HG03469 (cell line): ENCODE data around the gene CIDEB.
"Not testable (repeated sequence)": the region's sequence is repeated elsewhere in the genome, so short reads cannot be mapped to it uniquely, and the experiment has no call there.

Experiments
- ATAC-seq: cut with Tn5 transposase; IDR thresholded peaks from one replicate; pipeline ENCODE4 v1.9.1; 2021; ENCODE audit warnings: mild to moderate bottlenecking, moderate library complexity, moderate number of reproducible peaks; ENCODE audit not compliant: unreplicated experiment

CIDEB gene

GRCh38 chr14:24332268-24332993 is 24.7 kb upstream of the CIDEB start:
- peak; percentile 39 for ATAC-seq

- ATAC-seq: no peak
These were observed 24.0 kb upstream of the CIDEB start for GRCh38 chr14:24331731-24332267.

- ATAC-seq: no peak
These were observed 23.3 kb upstream of the CIDEB start for GRCh38 chr14:24330973-24331674.

- no peak for ATAC-seq
These were observed 22.0 kb upstream of the CIDEB start for GRCh38 chr14:24329736-24330135.

- no peak for ATAC-seq
These were observed 21.4 kb upstream of the CIDEB start for GRCh38 chr14:24329073-24329663.

GRCh38 chr14:24327914-24328313 is 20.1 kb upstream of the CIDEB start:
- not testable (repeated sequence) for ATAC-seq

GRCh38 chr14:24327303-24327702 is 19.5 kb upstream of the CIDEB start:
- ATAC-seq: no peak

GRCh38 chr14:24325963-24326362 is 18.2 kb upstream of the CIDEB start:
- no peak for ATAC-seq

GRCh38 chr14:24325041-24325530 is 17.3 kb upstream of the CIDEB start:
- no peak for ATAC-seq

- ATAC-seq: no peak
These were observed 16.2 kb upstream of the CIDEB start for GRCh38 chr14:24324024-24324423.

GRCh38 chr14:24323341-24323740 is 15.6 kb upstream of the CIDEB start:
- no peak for ATAC-seq

- no peak for ATAC-seq
These were observed 14.9 kb upstream of the CIDEB start for GRCh38 chr14:24322672-24323071.

GRCh38 chr14:24321212-24321975 is 13.6 kb upstream of the CIDEB start:
- ATAC-seq: no peak

- ATAC-seq: no peak
These were observed 9.6 kb upstream of the CIDEB start for GRCh38 chr14:24317141-24317928.

- ATAC-seq: no peak
These were observed 8.8 kb upstream of the CIDEB start for GRCh38 chr14:24316597-24316950.

GRCh38 chr14:24315807-24316596 is 8.2 kb upstream of the CIDEB start:
- no peak for ATAC-seq

- ATAC-seq: no peak
These were observed 7.5 kb upstream of the CIDEB start for GRCh38 chr14:24315243-24315806.

GRCh38 chr14:24314377-24315193 is 6.8 kb upstream of the CIDEB start:
- ATAC-seq: no peak
